DMS114 treated with DMSO at 0.1 percent for 48 hours (cell line): ENCODE measurements around the gene AMOT.

Source experiments
- DNase-seq: peaks from one replicate; lab custom pipeline; 2025; ENCODE audit not compliant: unreplicated experiment; lab: John Stamatoyannopoulos, UW

AMOT gene

DNA sequence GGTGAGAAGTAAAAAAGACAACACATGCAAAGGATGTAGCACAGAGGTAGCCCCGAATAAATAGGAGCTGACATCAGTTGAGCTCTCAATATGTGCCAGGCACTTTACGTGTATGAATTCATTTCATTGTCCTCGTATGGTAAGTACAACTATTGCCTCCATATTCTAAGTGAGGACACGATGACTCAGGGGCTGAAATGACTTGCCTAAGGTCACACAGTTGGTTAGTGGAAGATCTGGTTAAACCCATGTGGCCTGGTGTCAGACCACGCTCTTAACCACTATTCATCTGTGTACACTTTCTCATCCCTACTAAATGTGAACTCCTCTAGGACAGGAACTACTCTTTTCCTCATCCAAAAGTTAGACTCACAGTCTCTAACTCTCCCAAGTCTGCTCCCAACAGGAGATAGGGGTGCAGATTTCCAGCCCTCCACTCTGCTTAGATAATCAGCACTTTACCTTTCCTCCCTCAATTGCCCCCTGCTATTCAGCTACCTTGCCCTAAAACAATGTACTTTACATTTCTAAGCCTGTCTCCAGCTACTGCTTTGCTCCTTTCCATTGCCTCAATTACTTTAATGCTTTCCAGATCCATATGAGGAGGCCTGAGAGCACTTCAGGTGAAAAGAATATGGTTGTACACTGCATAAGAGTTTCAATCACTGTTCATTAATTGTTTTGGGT is 102.1 kb downstream of the AMOT start:
- DNase-seq, result no peak

DNA sequence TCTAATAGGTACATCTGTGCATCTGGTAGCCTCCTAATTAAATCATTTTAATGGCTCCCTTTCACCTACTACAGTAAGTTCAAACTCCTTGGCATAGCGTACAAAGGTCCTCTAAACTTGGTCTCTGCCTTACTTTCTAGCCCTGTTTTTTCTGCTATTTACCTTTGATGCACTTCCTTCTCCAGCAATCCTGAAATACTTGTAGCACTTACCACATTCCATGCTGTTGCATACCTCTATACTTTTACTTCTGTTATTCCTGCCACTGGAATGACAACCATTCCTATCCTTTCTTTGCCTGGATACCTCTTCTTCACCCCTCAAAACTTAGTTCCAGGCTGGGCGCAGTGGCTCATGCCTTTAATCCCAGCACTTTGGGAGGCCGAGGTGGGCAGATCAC is 104.3 kb downstream of the AMOT start:
- no peak for DNase-seq

DNA sequence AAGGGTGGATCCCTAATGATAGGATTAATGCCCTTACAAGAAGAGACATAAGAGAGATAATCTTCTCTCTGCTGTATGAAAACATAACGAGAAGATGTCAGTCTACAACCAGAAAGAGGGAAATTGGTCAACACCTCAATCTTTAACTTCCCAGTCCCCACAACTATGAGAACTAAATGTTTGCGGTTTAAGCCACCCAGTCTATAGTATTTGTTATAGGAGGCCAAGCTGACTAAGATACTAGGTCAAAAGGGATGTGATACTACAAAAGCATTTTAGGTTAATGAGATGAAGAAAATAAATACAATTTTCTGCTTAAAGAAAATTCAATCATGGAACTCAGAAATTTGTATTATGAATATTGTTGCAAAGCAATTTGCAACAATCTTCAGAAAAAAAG is 105.5 kb downstream of the AMOT start:
- DNase-seq, result no peak

DNA sequence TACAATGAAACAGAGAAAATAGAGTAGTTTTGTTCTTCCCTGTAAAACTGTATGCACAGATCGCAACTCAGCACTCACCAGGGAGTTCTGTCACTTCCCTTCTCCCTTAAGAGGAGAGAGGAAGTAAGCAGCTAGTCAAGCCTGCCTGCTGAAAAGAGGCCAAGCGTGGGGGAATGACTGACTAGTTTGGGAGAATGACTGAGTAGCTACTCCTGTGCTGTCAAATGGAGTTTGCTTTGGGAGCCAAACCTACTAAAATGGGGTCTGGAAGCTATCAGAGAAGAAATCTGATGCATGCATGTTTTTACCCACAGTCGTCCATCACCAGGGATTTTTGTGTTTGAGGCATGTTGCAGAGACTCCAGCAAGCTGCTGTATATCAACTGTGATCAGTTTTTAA is 106.3 kb downstream of the AMOT start:
- no peak for DNase-seq

DNA sequence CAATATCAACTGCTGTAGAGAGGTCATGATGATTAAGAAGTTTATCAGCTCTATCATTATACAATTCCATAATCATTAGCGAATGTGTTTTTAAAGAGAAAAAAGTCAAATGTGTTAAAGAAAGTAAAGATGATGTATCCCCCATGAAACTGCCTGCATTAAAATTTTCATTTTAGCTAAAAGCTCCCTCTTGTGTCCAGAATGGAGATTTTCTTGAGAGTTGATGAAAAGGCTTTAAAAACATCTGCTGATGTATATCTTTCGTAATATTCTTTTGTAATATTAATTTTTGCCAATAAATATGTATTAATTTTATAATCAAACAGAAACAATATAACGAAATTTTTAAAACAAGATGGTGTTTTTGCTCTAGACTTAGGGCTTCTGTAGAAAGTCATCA is 108.8 kb downstream of the AMOT start:
- DNase-seq, result peak; percentile 13
